ENCODE data around the gene OR10G7. TPM values are rescaled to one million over a fixed set of nuclear protein-coding genes. Genes with fewer than 3 reads are reported as not detected.

OR10G7 gene
- total RNA-seq, 1 experiment from 2014 or later = not detected

DNA sequence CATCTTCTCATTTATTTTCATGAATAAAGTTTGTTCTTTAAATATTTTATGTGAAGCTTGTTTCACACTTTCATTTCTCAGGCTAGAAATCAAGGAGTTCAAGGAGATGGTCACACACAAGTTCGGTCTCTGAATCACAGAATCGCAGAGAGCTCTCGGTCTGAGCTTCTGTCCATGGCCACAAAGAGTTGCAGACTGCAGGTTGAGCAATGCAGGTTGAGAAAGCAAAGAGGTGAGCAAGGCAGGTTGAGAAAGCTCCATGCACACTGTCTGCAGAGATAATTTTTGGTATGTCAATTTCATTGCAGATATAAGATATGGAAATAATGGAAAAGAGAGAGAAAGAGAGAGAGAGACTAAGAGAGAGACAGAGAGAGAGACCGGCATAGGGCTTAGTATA lies 41.2 kb upstream of the OR10G7 start:
- Mint-ChIP-seq H3K9me3 (no peaks in the 10 kb centered on the region), H3K36me3 (no peaks in the 10 kb centered on the region), H3K4me3 (no peak overlapping the region), H3K27me3 (ENCODE audit: low read depth) (no peaks in the 10 kb centered on the region), H3K27ac (no peak overlapping the region), H3K4me1 (no peaks in the 10 kb centered on the region)
- no peak for DNase-seq (ENCODE audit: low spot score)
- no peak for ATAC-seq
- CTCF ChIA-PET = interaction anchor here (1.9 to 2.5 kb wide), 2 partner anchors 11 to 13 kb away, joined by 7 to 13 read pairs; no protein-coding TSS in a partner anchor
- TF ChIP-seq, protein P1, sequence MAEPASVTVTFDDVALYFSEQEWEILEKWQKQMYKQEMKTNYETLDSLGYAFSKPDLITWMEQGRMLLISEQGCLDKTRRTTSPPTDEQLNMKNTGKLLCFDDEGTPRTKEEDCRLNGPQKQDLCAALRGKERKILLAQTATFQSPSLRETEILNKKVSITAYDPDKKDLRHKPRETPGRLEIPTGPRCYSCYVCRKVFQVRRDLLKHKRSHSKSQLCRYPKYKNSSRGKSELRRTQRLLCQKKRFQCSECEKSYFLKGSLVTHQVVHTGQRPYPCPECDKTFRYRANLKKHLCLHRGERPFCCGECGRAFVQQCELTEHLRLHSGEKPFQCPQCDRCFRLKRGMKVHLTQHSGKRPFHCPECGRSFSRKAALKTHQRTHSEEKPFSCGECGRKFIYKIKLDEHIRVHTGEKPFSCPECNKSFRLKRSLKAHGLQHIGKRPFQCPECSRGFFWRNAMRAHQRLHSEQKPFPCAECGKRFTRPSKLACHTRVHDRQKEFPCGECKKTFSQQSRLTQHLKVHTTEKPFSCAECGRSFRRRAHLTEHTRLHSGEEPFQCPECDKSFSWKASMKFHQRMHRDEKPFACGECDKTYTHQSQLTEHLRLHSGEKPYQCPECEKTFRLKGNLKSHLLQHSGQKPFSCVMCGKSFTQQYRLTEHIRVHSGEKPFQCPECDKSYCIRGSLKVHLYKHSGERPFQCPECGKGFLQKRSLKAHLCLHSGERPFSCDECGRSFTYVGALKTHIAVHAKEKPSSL (CRISPR knock-in tag; conservative IDR thresholded peaks at IDR 0.05) = no peak
- TF ChIP-seq, protein P2, sequence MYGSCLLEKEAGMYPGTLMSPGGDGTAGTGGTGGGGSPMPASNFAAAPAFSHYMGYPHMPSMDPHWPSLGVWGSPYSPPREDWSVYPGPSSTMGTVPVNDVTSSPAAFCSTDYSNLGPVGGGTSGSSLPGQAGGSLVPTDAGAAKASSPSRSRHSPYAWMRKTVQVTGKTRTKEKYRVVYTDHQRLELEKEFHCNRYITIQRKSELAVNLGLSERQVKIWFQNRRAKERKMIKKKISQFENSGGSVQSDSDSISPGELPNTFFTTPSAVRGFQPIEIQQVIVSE (CRISPR knock-in tag; IDR thresholded peaks at IDR 0.05; ENCODE audit: borderline replicate concordance) = no peak
- TF ChIP-seq SP1 (CRISPR knock-in tag; conservative IDR thresholded peaks at IDR 0.05) (no peak), SOX15 (CRISPR knock-in tag; IDR thresholded peaks at IDR 0.05) (no peak), SMAD3 (CRISPR knock-in tag; IDR thresholded peaks at IDR 0.05; ENCODE audit: borderline replicate concordance) (no peak), ATF1 (CRISPR knock-in tag; IDR thresholded peaks at IDR 0.05) (no peak), NFATC4 (CRISPR knock-in tag; IDR thresholded peaks at IDR 0.05) (no peak)
- TF ChIP-seq, protein P3, sequence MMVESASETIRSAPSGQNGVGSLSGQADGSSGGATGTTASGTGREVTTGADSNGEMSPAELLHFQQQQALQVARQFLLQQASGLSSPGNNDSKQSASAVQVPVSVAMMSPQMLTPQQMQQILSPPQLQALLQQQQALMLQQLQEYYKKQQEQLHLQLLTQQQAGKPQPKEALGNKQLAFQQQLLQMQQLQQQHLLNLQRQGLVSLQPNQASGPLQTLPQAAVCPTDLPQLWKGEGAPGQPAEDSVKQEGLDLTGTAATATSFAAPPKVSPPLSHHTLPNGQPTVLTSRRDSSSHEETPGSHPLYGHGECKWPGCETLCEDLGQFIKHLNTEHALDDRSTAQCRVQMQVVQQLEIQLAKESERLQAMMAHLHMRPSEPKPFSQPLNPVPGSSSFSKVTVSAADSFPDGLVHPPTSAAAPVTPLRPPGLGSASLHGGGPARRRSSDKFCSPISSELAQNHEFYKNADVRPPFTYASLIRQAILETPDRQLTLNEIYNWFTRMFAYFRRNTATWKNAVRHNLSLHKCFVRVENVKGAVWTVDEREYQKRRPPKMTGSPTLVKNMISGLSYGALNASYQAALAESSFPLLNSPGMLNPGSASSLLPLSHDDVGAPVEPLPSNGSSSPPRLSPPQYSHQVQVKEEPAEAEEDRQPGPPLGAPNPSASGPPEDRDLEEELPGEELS (CRISPR knock-in tag; IDR thresholded peaks at IDR 0.05) = no peak
- TF ChIP-seq, protein P4, sequence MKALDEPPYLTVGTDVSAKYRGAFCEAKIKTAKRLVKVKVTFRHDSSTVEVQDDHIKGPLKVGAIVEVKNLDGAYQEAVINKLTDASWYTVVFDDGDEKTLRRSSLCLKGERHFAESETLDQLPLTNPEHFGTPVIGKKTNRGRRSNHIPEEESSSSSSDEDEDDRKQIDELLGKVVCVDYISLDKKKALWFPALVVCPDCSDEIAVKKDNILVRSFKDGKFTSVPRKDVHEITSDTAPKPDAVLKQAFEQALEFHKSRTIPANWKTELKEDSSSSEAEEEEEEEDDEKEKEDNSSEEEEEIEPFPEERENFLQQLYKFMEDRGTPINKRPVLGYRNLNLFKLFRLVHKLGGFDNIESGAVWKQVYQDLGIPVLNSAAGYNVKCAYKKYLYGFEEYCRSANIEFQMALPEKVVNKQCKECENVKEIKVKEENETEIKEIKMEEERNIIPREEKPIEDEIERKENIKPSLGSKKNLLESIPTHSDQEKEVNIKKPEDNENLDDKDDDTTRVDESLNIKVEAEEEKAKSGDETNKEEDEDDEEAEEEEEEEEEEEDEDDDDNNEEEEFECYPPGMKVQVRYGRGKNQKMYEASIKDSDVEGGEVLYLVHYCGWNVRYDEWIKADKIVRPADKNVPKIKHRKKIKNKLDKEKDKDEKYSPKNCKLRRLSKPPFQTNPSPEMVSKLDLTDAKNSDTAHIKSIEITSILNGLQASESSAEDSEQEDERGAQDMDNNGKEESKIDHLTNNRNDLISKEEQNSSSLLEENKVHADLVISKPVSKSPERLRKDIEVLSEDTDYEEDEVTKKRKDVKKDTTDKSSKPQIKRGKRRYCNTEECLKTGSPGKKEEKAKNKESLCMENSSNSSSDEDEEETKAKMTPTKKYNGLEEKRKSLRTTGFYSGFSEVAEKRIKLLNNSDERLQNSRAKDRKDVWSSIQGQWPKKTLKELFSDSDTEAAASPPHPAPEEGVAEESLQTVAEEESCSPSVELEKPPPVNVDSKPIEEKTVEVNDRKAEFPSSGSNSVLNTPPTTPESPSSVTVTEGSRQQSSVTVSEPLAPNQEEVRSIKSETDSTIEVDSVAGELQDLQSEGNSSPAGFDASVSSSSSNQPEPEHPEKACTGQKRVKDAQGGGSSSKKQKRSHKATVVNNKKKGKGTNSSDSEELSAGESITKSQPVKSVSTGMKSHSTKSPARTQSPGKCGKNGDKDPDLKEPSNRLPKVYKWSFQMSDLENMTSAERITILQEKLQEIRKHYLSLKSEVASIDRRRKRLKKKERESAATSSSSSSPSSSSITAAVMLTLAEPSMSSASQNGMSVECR (CRISPR knock-in tag; IDR thresholded peaks at IDR 0.05; ENCODE audit: borderline replicate concordance) = no peak
- TF ChIP-seq, protein P5, sequence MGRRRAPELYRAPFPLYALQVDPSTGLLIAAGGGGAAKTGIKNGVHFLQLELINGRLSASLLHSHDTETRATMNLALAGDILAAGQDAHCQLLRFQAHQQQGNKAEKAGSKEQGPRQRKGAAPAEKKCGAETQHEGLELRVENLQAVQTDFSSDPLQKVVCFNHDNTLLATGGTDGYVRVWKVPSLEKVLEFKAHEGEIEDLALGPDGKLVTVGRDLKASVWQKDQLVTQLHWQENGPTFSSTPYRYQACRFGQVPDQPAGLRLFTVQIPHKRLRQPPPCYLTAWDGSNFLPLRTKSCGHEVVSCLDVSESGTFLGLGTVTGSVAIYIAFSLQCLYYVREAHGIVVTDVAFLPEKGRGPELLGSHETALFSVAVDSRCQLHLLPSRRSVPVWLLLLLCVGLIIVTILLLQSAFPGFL (CRISPR knock-in tag; IDR thresholded peaks at IDR 0.05; ENCODE audit: borderline replicate concordance) = no peak
- POLR2A ChIA-PET = interaction anchor here (1.1 kb wide), 1 partner anchor 33 kb away, joined by 3 read pairs; no protein-coding TSS in a partner anchor

DNA sequence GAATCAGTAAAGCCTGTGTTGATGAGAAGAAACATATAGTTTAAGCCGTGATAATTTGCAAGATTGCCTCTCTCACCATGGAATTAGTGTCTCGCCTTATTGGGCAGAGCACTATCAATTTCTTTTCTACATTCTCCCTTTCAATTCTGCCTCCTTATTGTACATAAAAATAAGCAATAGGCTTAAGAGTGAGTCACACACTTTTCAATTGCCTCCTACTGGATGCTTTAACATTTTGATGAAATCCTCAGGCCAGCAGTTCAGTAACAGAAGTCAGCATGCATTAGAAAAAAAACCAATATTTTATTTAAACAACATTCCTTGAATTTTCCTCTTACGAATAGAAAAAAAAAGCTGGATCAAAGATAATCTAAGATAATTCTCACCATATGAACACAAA lies 40.4 kb upstream of the OR10G7 start:
- DNase-seq (ENCODE audit: low spot score) = no peak
- Mint-ChIP-seq H3K27ac (no peak overlapping the region), H3K9me3 (no peaks in the 10 kb centered on the region), H3K27me3 (ENCODE audit: low read depth) (no peaks in the 10 kb centered on the region), H3K36me3 (no peaks in the 10 kb centered on the region), H3K4me1 (peaks cover 4% of the 10 kb centered on the region; the same call in 1 of the 2 replicates), H3K4me3 (no peak overlapping the region)
- ChIA-PET POLR2A (no interaction called here), CTCF (interaction anchor here (1.9 to 2.5 kb wide), 2 partner anchors 10 to 12 kb away, joined by 7 to 13 read pairs; no protein-coding TSS in a partner anchor)
- TF ChIP-seq, protein P5 (CRISPR knock-in tag; IDR thresholded peaks at IDR 0.05; ENCODE audit: borderline replicate concordance) = no peak
- TF ChIP-seq, protein P6, sequence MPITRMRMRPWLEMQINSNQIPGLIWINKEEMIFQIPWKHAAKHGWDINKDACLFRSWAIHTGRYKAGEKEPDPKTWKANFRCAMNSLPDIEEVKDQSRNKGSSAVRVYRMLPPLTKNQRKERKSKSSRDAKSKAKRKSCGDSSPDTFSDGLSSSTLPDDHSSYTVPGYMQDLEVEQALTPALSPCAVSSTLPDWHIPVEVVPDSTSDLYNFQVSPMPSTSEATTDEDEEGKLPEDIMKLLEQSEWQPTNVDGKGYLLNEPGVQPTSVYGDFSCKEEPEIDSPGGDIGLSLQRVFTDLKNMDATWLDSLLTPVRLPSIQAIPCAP (CRISPR knock-in tag; IDR thresholded peaks at IDR 0.05) = no peak
- TF ChIP-seq GRHL2 (CRISPR knock-in tag; IDR thresholded peaks at IDR 0.05; ENCODE audit: insufficient replicate concordance, severe bottlenecking) (no peak), EMX1 (CRISPR knock-in tag; IDR thresholded peaks at IDR 0.05) (no peak), CREM (CRISPR knock-in tag; IDR thresholded peaks at IDR 0.05) (no peak), ZNF263 (CRISPR knock-in tag; IDR thresholded peaks at IDR 0.05; ENCODE audit: low read depth) (no peak), PRRX2 (CRISPR knock-in tag; IDR thresholded peaks at IDR 0.05) (no peak), ZNF423 (CRISPR knock-in tag; IDR thresholded peaks at IDR 0.05) (no peak), ATF1 (CRISPR knock-in tag; IDR thresholded peaks at IDR 0.05) (no peak)
- TF ChIP-seq, protein P2 (CRISPR knock-in tag; IDR thresholded peaks at IDR 0.05; ENCODE audit: borderline replicate concordance) = no peak
- ATAC-seq = no peak

Measured in WTC11 (cell line).